ENCODE results near the gene PKNOX1. TPM values are rescaled to one million over a fixed set of nuclear protein-coding genes. Genes with fewer than 3 reads are reported as not detected.
"Not testable (repeated sequence)": the region's sequence is repeated elsewhere in the genome, so short reads cannot be mapped to it uniquely, and the experiment has no call there.

Gene PKNOX1
- total RNA-seq, 1 experiment from 2014 or later: 12.7 TPM

GRCh38 chr21:42956824-42957630 is 17.3 kb upstream of the PKNOX1 start:
- H4K20me1 ChIP-seq (ENCODE audit: insufficient read depth): no peaks in the 10 kb centered on the region
- ChIA-PET POLR2A (interaction anchor here (1.5 kb wide), 1 partner anchor 17 kb away, joined by 7 read pairs; the partner anchor contains the start of gene PKNOX1), RAD21 (ENCODE audit: low non-redundant PET in 1 of 2, low total read pairs in 2 of 2, uncharacterized antibody in 2 of 2, unreplicated experiment in 2 of 2) (no interaction called here), CTCF (interaction anchor here (1.0 kb wide), 1 partner anchor 11 kb away, joined by 4 read pairs; no protein-coding TSS in a partner anchor)
- peak overlapping the region; percentile 45; the same call in 1 of the 2 replicates for H3K9ac ChIP-seq (ENCODE audit: low read length)
- no peak for TF ChIP-seq SIN3A (IDR thresholded peaks at IDR 0.05; ENCODE audit: low read depth)
- TF ChIP-seq SP1 (IDR thresholded peaks at IDR 0.05; ENCODE audit: low read depth): no peak
- TF ChIP-seq CEBPB (IDR thresholded peaks at IDR 0.05; ENCODE audit: low read depth): no peak
- TF ChIP-seq, protein P1, sequence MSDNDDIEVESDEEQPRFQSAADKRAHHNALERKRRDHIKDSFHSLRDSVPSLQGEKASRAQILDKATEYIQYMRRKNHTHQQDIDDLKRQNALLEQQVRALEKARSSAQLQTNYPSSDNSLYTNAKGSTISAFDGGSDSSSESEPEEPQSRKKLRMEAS (IDR thresholded peaks at IDR 0.05): no peak
- no peak for TF ChIP-seq ZFX (IDR thresholded peaks at IDR 0.05)
- no peak for TF ChIP-seq EZH2 (IDR thresholded peaks at IDR 0.05)
- no peak for TF ChIP-seq POLR2AphosphoS5 (IDR thresholded peaks at IDR 0.05; ENCODE audit: low read depth, low read length)
- TF ChIP-seq TCF7L2 (IDR thresholded peaks at IDR 0.05; ENCODE audit: borderline replicate concordance, extremely low read depth, insufficient read depth, insufficient read length): no peak
- TF ChIP-seq ZNF274 (IDR thresholded peaks at IDR 0.05; ENCODE audit: low read depth, low read length): no peak
- no peak for TF ChIP-seq RAD21 (IDR thresholded peaks at IDR 0.05; ENCODE audit: low read depth)
- TF ChIP-seq POLR2A (IDR thresholded peaks at IDR 0.05; ENCODE audit: borderline replicate concordance, extremely low read depth, insufficient read depth, insufficient read length): no peak
- no peak for TF ChIP-seq ELF1 (IDR thresholded peaks at IDR 0.05; ENCODE audit: borderline replicate concordance, low read depth)
- no peak for TF ChIP-seq REST (IDR thresholded peaks at IDR 0.05; ENCODE audit: low read depth)
- TF ChIP-seq, protein P2, sequence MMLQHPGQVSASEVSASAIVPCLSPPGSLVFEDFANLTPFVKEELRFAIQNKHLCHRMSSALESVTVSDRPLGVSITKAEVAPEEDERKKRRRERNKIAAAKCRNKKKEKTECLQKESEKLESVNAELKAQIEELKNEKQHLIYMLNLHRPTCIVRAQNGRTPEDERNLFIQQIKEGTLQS (IDR thresholded peaks at IDR 0.05): no peak
- no peak for TF ChIP-seq EGR1 (IDR thresholded peaks at IDR 0.05; ENCODE audit: low read depth)
- H3K36me3 ChIP-seq (ENCODE audit: control insufficient read depth in 1 of 2, insufficient read depth in 2 of 2, low read length in 2 of 2): no peaks in the 10 kb centered on the region
- intact Hi-C loops (cut with micrococcal nuclease): no loop called here
- H3K4me1 ChIP-seq (ENCODE audit: control insufficient read depth in 1 of 2, insufficient read depth in 2 of 2, low read length in 2 of 2): peaks cover 32 to 34% of the 10 kb centered on the region in 2 experiments
- no peak overlapping the region; a peak in 1 of 4 replicates for H3K4me3 ChIP-seq (replicated peaks in 1 of 2; ENCODE audit: low read depth in 1 of 2, low read length in 2 of 2)
- no peaks in the 10 kb centered on the region for H3K79me2 ChIP-seq (ENCODE audit: insufficient read depth, low read length)
- no TSS peak for BruUV-seq (replicated peaks)
- DNase-seq (ENCODE audit: low read depth, low spot score) (no peak), ATAC-seq (no peak)
- peak overlapping the region; percentile 31 for H2AFZ ChIP-seq (ENCODE audit: low read depth, low read length, poor library complexity, severe bottlenecking)
- peak overlapping the region; percentile 91 for H3K27ac ChIP-seq (ENCODE audit: low read depth, low read length)
- H3K27me3 ChIP-seq (ENCODE audit: insufficient read depth, low read length): no peaks in the 10 kb centered on the region
- H3K9me2 ChIP-seq (ENCODE audit: insufficient read depth): no peaks in the 10 kb centered on the region
- no peaks in the 10 kb centered on the region for H3K9me3 ChIP-seq (ENCODE audit: control insufficient read depth in 1 of 2, insufficient read depth in 1 of 2, low read depth in 1 of 2, low read length in 2 of 2)
- H3K4me2 ChIP-seq (ENCODE audit: low read length): peak overlapping the region; percentile 70

- H3K4me1 ChIP-seq (ENCODE audit: control insufficient read depth in 1 of 2, insufficient read depth in 2 of 2, low read length in 2 of 2): peaks cover 32 to 34% of the 10 kb centered on the region in 2 experiments
- DNase-seq (ENCODE audit: low read depth, low spot score); H3K27ac ChIP-seq (ENCODE audit: low read depth, low read length); RAD21 ChIA-PET (ENCODE audit: low non-redundant PET in 1 of 2, low total read pairs in 2 of 2, uncharacterized antibody in 2 of 2, unreplicated experiment in 2 of 2); H3K9me3 ChIP-seq (ENCODE audit: control insufficient read depth in 1 of 2, insufficient read depth in 1 of 2, low read depth in 1 of 2, low read length in 2 of 2); intact Hi-C loops (cut with micrococcal nuclease); H3K27me3 ChIP-seq (ENCODE audit: insufficient read depth, low read length); H2AFZ ChIP-seq (ENCODE audit: low read depth, low read length, poor library complexity, severe bottlenecking); H4K20me1 ChIP-seq (ENCODE audit: insufficient read depth); H3K36me3 ChIP-seq (ENCODE audit: control insufficient read depth in 1 of 2, insufficient read depth in 2 of 2, low read length in 2 of 2); H3K4me2 ChIP-seq (ENCODE audit: low read length); H3K9me2 ChIP-seq (ENCODE audit: insufficient read depth); H3K9ac ChIP-seq (ENCODE audit: low read length); BruUV-seq (replicated peaks); CTCF ChIA-PET; ATAC-seq; POLR2A ChIA-PET; H3K4me3 ChIP-seq (replicated peaks in 1 of 2; ENCODE audit: low read depth in 1 of 2, low read length in 2 of 2); H3K79me2 ChIP-seq (ENCODE audit: insufficient read depth, low read length): not testable (repeated sequence)
These were observed 16.2 kb upstream of the PKNOX1 start for GRCh38 chr21:42958122-42958521.

Measured in HCT116 (cell line).